Stimulated activated CD4-positive, alpha-beta T cell treated with anti-CD3 and anti-CD28 coated beads, TNF-alpha, amount 100 ng/mL, for 24 hours (primary cell): ENCODE results near the gene FGB.
"Not testable (repeated sequence)": the region's sequence is repeated elsewhere in the genome, so short reads cannot be mapped to it uniquely, and the experiment has no call there.

Source experiments
- DNase-seq, 3 experiments: peaks; one replicate each; pipeline ENCODE4 v3.0.0-alpha.2; 2020; ENCODE audit warnings: low read depth in 3 of 3

The FGB gene

GRCh38 chr4:154566639-154567204, 3.9 kb downstream of the FGB start:
- DNase-seq, result no peak

GRCh38 chr4:154569028-154569427, 6.2 kb downstream of the FGB start:
- DNase-seq, result no peak

- DNase-seq, result no peak
These were observed 6.8 kb downstream of the FGB start for GRCh38 chr4:154569584-154569983.

GRCh38 chr4:154573190-154573870, 10.5 kb downstream of the FGB start:
- no peak for DNase-seq

GRCh38 chr4:154574311-154574710, 11.5 kb downstream of the FGB start:
- no peak for DNase-seq

GRCh38 chr4:154577324-154577723, 14.5 kb downstream of the FGB start:
- DNase-seq, result no peak

GRCh38 chr4:154578919-154579318, 16.1 kb downstream of the FGB start:
- no peak for DNase-seq

GRCh38 chr4:154579927-154580326, 17.1 kb downstream of the FGB start:
- DNase-seq, result no peak

- no peak for DNase-seq
These were observed 19.9 kb downstream of the FGB start for GRCh38 chr4:154582723-154583122.

GRCh38 chr4:154583230-154583629, 20.4 kb downstream of the FGB start:
- DNase-seq, result no peak

- DNase-seq, result no peak
These were observed 20.9 kb downstream of the FGB start for GRCh38 chr4:154583677-154584076.

- DNase-seq, result no peak
These were observed 21.4 kb downstream of the FGB start for GRCh38 chr4:154584259-154584658.

GRCh38 chr4:154585369-154586018, 22.7 kb downstream of the FGB start:
- DNase-seq, result no peak

GRCh38 chr4:154586296-154587033, 23.7 kb downstream of the FGB start:
- DNase-seq, result no peak

GRCh38 chr4:154588198-154588597, 25.4 kb downstream of the FGB start:
- DNase-seq, result no peak

GRCh38 chr4:154589296-154590197, 26.7 kb downstream of the FGB start:
- DNase-seq, result no peak

- no peak for DNase-seq
These were observed 27.7 kb downstream of the FGB start, which contains the start of gene FGA for GRCh38 chr4:154590329-154591006. TSS of gene FGA (minus strand) at chr4:154590742. CDS start at chr4:154590687, 55 bp downstream.

- no peak for DNase-seq
These were observed 29.1 kb downstream of the FGB start for GRCh38 chr4:154591890-154592289.

GRCh38 chr4:154593868-154594267, 31.1 kb downstream of the FGB start:
- no peak for DNase-seq

- DNase-seq, result not testable (repeated sequence)
These were observed 31.5 kb downstream of the FGB start for GRCh38 chr4:154594343-154594742.

- no peak for DNase-seq
These were observed 33.0 kb downstream of the FGB start for GRCh38 chr4:154595807-154596206.
